NCI-H1694 treated with DMSO at 0.1 percent for 48 hours (cell line): ENCODE results near the gene DGLUCY.
A peak's percentile ranks its signal among the peaks of the same experiment; 100 is the strongest.
"Not testable (repeated sequence)": the region's sequence is repeated elsewhere in the genome, so short reads cannot be mapped to it uniquely, and the experiment has no call there.

Experiments used
- DNase-seq: peaks from one replicate; lab custom pipeline; 2025; lab: John Stamatoyannopoulos, UW

DGLUCY gene

DNA sequence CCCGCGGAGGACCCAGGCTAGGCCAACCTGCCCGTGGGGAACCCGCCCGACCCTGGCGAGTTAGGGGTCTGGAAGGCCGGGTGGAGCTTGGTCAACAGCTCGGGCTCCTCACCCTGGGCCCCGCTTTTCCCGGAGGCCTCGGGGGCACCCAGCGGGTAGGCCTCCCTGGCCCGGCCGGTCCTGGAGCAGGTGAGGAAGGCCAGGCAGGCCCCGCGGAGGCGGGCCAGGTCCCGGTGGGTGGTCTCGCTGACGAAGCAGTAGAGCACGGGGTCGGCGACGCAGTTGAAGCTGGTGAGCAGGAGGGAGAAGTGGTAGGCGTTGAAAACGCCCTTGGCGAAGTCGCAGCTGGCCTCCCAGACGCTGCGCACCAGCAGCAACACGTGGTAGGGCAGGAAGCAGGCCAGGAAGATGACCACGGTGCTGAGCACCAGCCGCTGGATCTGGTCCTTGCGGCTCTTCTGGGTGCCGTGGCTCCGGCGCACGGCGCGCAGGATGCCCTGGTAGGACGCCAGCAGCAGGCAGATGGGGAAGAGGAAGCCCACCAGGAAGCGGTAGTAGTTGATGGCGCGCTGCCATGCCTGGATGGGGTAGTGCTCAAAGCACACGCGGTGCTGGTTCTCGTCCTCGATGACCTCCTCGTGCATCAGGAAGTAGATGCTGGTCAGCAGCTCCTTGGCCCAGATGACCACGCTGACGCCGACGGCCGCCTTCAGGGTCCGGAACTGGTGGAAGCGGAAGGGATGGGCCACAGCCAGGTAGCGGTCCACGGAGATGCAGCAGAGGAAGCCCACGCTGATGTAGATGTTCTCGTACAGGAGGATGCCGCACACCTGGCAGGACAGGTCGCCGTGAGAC, 120.3 kb downstream of the DGLUCY start:
- no peak for DNase-seq

- DNase-seq, result no peak
These were observed 120.9 kb downstream of the DGLUCY start for GRCh38 chr14:91234791-91235114.

DNA sequence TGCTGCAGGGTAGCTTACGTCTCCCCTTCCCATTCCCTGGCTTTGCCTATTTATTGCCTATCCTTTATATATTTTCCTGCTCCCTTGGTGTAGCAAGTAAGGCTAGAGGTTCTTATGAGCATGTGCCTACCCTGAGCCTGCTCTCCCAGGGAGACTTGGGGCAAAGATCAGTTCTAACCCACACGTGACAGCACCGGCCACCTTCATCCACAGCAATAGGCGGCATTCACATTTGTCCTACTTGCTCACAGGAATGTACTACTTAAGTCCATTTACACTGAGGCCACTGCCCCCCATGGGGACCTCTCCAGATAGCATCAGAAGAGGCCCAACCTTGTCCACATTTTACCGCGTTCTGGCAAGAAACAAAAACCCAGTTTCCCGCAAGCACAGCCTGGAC, 122.0 kb downstream of the DGLUCY start:
- DNase-seq, result no peak

GRCh38 chr14:91237219-91237618, 123.3 kb downstream of the DGLUCY start:
- DNase-seq, result no peak

- no peak for DNase-seq
These were observed 124.2 kb downstream of the DGLUCY start for GRCh38 chr14:91238085-91238484.

DNA sequence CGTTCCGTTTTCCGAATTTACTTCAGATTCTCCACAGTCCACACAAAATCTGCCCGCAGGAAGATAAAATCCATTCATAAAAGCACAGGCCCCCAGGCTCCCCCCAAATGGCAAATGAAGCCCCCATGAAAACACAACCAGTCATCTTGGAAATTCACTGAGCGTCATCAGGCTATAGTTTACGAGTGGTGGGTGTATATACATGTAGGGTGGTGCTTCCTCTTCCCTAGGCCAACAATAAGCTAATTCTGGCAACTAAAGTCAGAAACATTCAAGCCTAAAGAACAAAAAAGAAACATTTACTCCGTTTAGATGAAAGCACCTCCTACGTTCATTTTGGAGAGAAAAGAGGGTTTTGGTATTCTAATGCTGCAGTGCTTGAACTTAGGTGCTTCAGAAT, 124.8 kb downstream of the DGLUCY start:
- no peak for DNase-seq

- no peak for DNase-seq
These were observed 128.0 kb downstream of the DGLUCY start for GRCh38 chr14:91241863-91242262.

- no peak for DNase-seq
These were observed 128.8 kb downstream of the DGLUCY start for GRCh38 chr14:91242635-91243034.

DNA sequence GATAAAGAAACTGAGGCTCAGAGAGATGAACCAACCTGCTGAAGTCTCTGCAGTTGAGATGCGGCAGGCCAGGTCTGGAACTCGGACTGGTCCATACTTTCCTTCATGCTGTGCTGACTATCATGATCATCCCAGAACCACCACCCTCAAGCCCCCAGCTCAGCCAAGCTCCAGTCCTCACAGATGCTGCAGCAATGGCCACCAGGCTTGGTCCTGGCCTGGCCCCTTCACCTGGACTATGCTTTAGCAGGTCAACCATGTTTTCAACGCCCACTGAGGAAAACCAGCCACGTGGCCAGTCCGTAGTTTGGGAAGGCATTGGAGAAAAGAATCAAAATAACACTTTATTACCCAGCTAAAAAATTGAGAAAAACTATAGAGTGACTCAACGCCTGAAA, 129.2 kb downstream of the DGLUCY start:
- DNase-seq, result no peak

DNA sequence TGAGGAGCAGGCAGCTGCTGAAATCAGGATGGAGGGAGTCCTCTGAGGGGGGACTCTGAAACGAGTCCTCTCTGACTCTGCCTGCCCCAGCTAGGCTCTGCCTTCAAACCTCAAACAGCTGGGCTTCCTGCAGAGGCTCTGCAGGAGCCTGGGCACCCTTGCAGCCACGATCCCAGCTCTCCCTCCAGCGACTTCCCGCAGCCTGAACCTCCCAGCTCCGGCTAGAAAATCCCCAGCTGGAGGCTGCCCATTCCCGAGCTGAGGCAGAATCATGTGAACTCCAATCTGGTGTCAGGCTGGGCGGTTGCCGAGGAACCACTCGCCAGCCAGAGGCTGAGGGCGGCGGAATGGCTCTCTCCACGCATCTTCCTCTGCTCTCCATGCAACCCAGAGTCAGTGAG, 130.6 kb downstream of the DGLUCY start, which contains the start of gene GPR68:
Gene GPR68 (minus strand): TSS at position 204 of the 401 bp plus-strand sequence. CDS start 9,654 bp downstream, outside the sequence.
- DNase-seq, result peak; percentile 88

DNA sequence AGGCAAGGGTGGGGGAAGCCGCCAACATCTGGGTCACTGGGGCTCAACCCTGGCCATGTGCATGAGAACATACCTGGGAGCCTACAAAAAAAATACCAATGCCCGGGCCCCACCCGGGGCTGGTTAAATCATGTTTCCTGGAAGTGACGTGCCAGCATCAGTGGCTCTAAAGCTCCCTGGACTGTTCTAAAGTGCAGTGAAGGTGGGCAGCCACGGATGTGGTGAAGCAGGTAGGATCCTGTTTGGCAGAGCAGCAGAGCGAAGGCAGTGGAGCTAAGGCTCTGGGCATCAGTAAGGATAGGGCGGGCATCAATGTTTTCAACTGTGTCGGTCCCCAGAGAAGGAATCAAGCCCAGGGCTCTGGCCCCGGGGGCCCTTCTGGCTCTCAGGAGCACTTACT, 131.2 kb downstream of the DGLUCY start:
- DNase-seq, result no peak

DNA sequence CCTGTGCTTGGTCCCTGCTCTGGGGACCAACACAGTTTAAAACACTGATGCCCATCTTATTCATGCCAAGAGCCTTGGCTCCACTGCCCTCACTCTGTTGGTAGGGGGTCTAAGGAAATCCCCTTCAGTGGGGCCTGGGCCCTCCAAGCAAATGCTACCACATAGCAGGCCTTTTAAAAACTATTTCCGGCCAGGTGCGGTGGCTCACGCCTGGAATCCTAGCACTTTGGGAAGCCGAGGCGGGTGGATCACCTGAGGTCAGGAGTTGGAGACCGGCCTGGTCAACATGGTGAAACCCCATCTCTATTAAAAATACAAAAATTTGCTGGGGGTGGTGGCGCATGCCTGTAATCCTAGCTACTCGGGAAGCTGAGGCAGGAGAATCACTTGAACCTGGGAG, 131.7 kb downstream of the DGLUCY start:
- not testable (repeated sequence) for DNase-seq

DNA sequence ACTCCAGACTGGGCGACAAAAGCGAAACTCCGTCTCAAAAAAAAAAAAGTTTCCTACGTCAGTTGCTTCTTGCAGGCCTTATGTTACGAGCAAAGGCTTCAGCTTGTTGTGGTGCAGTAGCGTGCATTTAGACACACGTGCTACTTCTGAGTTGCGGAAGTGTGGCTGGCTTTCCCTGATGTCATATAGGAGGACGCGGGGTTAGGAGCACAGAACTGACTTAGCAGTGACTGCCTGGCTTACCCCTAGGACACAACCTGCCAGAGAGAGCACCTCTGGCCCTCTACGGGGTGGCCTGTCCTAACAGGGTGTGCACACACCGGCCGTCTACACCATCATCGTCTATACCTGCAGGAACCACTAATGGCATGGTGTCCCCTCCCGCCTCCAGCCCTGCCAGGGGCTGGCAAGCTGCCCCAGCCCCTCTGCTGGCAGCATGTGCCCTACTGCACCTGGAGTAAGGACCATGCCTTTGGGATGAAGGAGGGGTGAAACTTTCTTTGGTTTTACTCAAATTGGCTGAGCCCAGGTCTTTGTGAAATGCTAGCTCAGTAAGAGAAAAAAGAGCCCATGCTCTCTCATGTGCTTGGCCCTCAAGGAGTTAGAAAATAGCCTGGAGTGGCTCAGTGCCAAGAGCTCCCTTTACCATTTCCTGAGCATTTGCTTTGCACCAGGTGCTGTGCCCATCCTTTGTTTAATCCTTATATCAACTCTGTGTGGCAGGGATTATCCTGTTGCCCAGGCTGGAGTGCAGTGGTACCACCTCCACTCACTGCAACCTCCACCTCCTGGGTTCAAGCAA, 132.4 kb downstream of the DGLUCY start:
- peak; percentile 49 for DNase-seq

DNA sequence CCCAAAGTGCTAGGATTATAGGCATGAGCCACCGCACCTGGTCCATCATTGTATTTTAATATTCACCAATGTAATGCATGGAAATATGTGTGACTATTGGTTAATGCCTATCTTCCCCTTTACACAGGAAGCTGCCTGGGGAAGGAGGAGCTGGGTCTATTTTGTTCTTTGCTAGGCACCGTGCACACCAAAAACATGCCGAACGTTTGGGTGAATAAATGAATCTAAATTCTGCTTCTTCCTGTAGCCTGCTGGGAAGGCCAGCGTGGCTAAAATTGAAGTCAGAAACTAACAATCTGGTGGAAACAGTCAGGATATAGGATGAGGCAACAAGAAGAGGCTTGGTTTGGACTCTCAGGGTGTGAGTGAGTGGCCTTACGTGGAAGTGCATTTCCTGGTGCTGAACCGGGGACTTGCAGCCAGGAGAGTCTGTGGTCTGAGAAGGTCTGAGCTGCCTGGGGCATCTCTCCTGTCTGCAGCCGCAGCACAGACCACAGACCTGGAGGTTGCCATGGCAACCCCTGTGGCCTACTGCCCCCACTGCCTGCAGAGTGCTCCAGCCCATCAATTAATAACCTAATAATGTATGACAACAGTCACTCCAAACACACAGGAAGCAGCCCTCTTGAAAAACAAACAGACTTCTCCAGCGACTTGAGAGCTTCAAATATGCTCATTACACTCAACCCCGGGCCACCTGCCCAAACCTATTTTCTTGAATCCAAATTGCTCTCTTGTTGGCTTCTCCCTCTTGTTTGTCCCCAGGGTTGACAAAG, 136.2 kb downstream of the DGLUCY start:
- DNase-seq, result peak; percentile 63

DNA sequence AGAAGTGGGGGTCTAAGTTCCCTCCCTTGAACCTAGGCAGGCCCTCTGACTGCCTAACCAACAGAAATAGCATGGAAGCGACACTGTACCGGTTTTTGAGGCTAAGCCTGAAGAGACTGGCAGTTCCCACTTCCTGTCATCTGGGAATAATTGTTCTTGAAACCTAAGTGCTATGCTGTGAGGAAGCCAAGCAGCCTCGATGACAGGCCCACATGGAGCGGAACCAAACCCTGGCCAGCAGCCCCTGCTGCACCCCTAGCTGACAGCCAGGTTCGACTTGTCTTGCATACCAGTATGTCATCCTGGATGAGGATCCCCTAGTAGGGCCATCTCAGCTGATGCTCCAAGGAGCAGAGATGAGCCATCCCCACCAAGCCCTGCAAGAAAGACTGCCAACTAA, 137.0 kb downstream of the DGLUCY start:
- DNase-seq, result no peak

DNA sequence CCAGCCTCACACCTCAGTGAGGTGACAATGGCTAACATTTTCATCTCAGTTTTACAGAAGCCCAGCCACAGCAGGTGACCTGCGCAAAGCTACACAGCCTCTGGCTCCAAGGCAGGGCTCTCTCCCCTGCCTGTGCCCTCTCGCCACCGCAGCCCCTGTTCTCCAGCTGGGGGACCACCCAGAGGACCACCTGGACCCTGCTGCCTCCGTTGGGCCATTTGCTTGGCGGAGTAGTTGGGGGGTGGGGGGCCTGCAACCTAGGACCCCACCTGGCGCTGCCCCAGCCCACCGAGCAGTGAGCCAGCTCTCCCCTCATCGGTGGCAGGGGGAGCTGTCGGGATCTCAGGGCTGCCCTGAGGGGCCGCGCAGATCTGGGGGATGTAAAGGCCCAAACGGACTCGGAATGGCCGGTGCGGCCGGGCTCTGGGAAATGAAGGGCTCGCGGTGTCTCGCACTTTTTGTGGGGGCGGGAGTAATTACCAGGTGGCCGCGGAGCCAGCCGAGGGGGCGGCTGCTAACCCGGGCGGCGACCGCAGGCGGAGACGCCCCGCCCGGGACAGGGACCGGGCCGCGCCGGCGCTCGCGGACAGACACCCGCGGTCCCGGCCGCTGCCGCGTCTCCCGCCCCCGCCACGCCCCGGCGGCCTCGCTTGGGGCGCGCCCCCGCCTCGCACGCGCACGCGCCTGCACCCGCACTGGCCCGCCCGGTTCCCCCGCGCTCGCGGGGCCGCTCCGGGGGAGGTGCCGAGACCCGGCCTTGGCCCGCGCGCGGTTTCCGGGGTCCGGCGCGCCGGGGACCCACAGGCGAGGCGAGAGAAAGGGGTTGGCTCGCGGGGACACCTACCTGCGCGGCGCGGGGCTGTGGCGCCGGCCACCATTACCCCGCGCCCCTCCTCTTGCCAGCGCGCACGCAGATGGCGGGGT, 139.3 kb downstream of the DGLUCY start:
- DNase-seq, result no peak

DNA sequence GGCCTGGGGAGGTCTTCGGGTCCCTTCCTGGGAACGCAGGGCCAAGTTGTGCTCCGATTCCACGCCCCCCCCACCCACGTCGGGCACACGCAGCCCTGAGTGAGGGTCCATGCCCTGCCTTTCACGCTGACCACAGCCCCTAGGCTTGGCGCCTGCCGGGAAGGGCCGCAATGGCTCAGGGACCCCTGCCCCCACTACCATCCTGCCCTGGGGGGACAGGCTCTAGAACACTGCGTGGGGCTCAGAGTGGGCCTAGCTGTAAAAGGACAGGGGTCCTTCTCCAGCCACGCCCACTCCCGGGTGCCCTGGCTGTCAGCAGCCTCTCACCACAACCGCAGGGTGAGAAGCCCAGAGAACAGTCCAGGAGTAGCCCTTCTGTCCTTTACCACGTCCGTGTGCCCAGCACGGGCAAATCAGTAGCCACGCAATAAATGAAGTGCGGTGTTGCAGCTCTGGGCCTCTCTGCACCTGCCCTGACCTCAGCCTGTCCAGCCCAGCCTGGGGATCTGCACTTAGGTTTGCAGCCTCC, 140.0 kb downstream of the DGLUCY start:
- DNase-seq, result no peak

DNA sequence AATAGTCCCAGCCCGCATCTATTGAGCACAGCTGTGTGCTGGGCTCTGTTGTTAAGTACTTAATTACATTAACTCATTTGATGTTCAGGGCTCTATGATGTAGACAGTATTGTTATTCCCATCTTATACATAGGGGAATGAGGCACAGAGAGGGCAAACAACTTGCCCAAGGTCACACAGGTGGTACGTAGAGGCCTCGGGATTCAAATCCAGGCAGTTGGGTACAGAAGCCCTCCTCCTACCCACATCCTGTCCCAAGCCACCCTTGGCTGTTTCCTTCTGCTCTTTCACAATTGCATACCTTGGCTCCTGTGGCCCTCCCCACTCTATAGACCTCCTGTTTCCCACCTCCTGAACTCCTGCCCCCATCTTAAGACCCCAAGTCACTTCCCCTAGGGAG, 140.6 kb downstream of the DGLUCY start:
- DNase-seq, result peak; percentile 69

DNA sequence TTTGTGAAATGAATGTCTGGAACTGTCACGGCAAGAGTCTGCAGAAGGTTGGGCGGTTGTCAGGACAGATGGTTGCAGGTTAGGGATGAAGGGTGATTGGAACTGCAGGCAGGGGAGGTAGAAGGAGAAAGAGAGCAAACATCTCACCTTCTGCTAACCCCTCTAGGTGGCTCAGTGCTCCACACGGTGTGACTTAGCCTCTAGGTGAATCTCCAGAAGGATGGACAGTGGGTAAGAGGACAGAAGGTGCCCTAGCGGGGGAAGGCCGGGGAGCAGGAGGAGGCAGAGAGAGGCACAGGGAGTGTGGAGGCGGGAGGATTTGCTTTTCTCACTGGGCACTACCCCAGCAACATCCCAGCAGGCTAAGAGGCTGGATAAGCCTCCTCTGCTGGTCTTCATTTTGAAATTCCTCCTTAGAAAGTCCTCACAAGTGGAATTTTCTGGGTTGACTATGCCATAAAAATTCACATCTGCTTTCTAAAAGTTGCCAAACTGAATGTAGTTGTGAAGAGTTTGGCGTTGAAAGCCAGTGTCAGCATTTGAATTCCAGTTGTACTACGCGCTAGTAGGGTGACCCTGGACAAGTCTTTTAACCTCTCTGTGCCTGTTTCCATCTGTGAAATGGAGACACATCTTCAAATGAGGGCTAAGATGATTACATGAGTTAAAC, 141.3 kb downstream of the DGLUCY start:
- peak; percentile 87 for DNase-seq

DNA sequence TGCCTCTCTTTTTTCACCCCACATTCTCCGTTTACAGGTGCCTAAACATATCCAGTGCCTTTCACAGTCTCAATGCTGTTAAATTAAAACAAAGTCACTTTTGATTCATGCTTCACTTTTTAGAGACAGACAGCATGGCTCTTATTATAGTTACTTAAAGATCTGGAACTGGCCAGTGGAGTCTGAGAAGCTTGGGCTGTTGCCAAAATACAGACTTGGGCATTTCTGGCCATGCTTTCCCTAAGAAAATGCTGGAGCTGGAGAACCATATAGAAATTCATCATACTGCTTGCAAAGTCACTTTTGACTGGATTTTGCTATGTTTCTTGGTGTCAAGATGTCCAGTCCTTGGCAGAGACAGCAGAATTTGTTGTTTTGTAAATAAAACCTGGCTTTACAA, 142.8 kb downstream of the DGLUCY start:
- no peak for DNase-seq
